Panc1 (cell line): ENCODE data around the gene P2RY8. TPM values are rescaled to one million over a fixed set of nuclear protein-coding genes. Genes with fewer than 3 reads are reported as not detected.

ENCODE experiments used
- ATAC-seq: fragments of 200-7000 bp; cut with Tn5 transposase; 2 replicates; pipeline ENCODE4 v1.9.1; 2020; ENCODE audit warnings: mild to moderate bottlenecking, moderate library complexity
- BruUV-seq: library from RNA; stranded (reverse); fragments of 400-500 nt; replicated peaks from 2 replicates; lab custom pipeline; 2021; lab: Mats Ljungman, UMichigan
- CTCF ChIA-PET: fragments of 300-600 bp; sonication (Branson Sonifier 250); formaldehyde crosslinking; loops from one replicate; lab custom pipeline; 2022; ENCODE audit warnings: antibody characterized with exemption; lab: Charles Lee
- POLR2A ChIA-PET: fragments of 300-600 bp; sonication (Branson Sonifier 250); formaldehyde crosslinking; loops from one replicate; lab custom pipeline; 2022; ENCODE audit warnings: antibody characterized with exemption; lab: Charles Lee
- DNase-seq: peaks from one replicate; pipeline ENCODE4 v3.0.0-alpha.2; 2010; ENCODE audit warnings: low read depth, low spot score
- H3K27ac ChIP-seq: 2 replicates; pipeline ENCODE4 v1.5.1; 2011; ENCODE audit warnings: mild to moderate bottlenecking, low read length, inconsistent platforms
- H3K27me3 ChIP-seq: fragments of 200-500 bp; sonication (Bioruptor generic); 2 replicates; pipeline ENCODE4 v1.6.0; 2014; ENCODE audit warnings: low read length, inconsistent platforms; ENCODE audit not compliant: control insufficient read depth, insufficient read depth
- H3K36me3 ChIP-seq: fragments of 200-500 bp; sonication (Bioruptor generic); 2 replicates; pipeline ENCODE4 v1.5.1; 2014; ENCODE audit warnings: inconsistent platforms, mild to moderate bottlenecking, low read length, moderate library complexity; ENCODE audit not compliant: control insufficient read depth, insufficient read depth
- H3K4me1 ChIP-seq: 2 replicates; pipeline ENCODE4 v1.5.1; 2011; ENCODE audit warnings: inconsistent platforms, mild to moderate bottlenecking, low read length, moderate library complexity; ENCODE audit not compliant: control insufficient read depth, insufficient read depth
- H3K4me3 ChIP-seq, 2 experiments: 2 replicates each; pipeline ENCODE4 v1.5.1; 2011 to 2012; ENCODE audit warnings: low read depth in 2 of 2, low read length in 2 of 2, mild to moderate bottlenecking in 2 of 2, inconsistent platforms in 1 of 2, moderate library complexity in 1 of 2
- H3K9me3 ChIP-seq: fragments of 200-500 bp; sonication (Bioruptor generic); 2 replicates; pipeline ENCODE4 v1.5.1; 2014; ENCODE audit warnings: low read depth, mild to moderate bottlenecking, inconsistent platforms, low read length, moderate library complexity; ENCODE audit not compliant: control insufficient read depth, insufficient read depth
- POLR2AphosphoS5 ChIP-seq: IDR thresholded peaks from 2 replicates; pipeline ENCODE4 v1.6.1; 2012; ENCODE audit warnings: mild to moderate bottlenecking, low read depth, low read length, moderate library complexity
- SIN3A ChIP-seq: IDR thresholded peaks from 2 replicates; pipeline ENCODE4 v1.6.1; 2012; ENCODE audit warnings: low read depth, mild to moderate bottlenecking, low read length, moderate library complexity, borderline replicate concordance; ENCODE audit not compliant: insufficient read depth
- TCF7L2 ChIP-seq: IDR thresholded peaks from 2 replicates; pipeline ENCODE4 v1.6.1; 2011; ENCODE audit warnings: mild to moderate bottlenecking, low read depth, low read length, inconsistent platforms
- in situ Hi-C: cut with HindIII; loops from 2 replicates; pipeline ENCODE4 v1.10.0; 2016; ENCODE audit warnings: low sequenced_read_pairs, low pct_unique_long_range_greater_than_20kb
- intact Hi-C: fragments of 100-400 bp; cut with micrococcal nuclease; formaldehyde crosslinking; loops from one replicate; pipeline ENCODE4 v1.10.0; 2022; ENCODE audit not compliant: unreplicated experiment
- total RNA-seq: library from RNA; stranded (reverse); gene quantifications from one replicate; pipeline ENCODE4 v1.2.1, GENCODE V29; 2021; ENCODE audit not compliant: unreplicated experiment
- TF ChIP-seq, protein P1 (sequence below): fragments of 450-650 bp; IDR thresholded peaks from 2 replicates; pipeline ENCODE4 v1.5.1; 2017; ENCODE audit warnings: mild to moderate bottlenecking
- TF ChIP-seq, protein P2 (sequence below), 2 experiments: IDR thresholded peaks; 2 replicates each; pipeline ENCODE4 v1.6.1; 2011 to 2012; ENCODE audit warnings: low read depth in 2 of 2, control low read depth in 1 of 2, low read length in 1 of 2, mild to moderate bottlenecking in 1 of 2, moderate library complexity in 1 of 2; ENCODE audit not compliant: insufficient read depth in 1 of 2

P2RY8 gene
- total RNA-seq, 1 experiment from 2014 or later, result 0.18 TPM

DNA sequence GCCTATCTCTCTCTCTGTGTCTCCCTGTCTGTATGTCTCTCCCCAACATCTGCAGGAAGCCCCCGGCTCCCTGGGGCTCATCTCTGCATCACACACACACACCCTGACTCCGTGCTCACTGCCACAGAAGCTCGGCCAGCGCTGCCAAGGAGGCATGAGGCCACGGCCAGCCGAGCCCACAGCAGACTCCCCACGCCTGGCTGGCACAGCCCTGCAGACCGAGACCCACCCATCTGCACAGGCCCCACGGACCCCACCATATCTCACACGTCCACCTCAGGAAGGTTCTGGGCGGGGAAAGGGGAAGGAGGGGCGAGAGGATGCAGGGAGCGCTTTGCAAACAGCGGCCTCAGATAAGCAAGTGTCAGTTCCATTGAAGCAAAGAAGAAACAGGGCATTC is 116.6 kb downstream of the P2RY8 start:
- Histone ChIP-seq H3K36me3 (no peaks in the 10 kb centered on the region), H3K27ac (no peak overlapping the region), H3K4me3 (no peak overlapping the region), H3K27me3 (no peaks in the 10 kb centered on the region), H3K4me1 (no peaks in the 10 kb centered on the region), H3K9me3 (no peaks in the 10 kb centered on the region)
- POLR2A ChIA-PET, result no interaction called here
- in situ Hi-C loops, result no loop called here
- TF ChIP-seq SIN3A, result no peak
- no peak for TF ChIP-seq TCF7L2
- TF ChIP-seq, protein P1, sequence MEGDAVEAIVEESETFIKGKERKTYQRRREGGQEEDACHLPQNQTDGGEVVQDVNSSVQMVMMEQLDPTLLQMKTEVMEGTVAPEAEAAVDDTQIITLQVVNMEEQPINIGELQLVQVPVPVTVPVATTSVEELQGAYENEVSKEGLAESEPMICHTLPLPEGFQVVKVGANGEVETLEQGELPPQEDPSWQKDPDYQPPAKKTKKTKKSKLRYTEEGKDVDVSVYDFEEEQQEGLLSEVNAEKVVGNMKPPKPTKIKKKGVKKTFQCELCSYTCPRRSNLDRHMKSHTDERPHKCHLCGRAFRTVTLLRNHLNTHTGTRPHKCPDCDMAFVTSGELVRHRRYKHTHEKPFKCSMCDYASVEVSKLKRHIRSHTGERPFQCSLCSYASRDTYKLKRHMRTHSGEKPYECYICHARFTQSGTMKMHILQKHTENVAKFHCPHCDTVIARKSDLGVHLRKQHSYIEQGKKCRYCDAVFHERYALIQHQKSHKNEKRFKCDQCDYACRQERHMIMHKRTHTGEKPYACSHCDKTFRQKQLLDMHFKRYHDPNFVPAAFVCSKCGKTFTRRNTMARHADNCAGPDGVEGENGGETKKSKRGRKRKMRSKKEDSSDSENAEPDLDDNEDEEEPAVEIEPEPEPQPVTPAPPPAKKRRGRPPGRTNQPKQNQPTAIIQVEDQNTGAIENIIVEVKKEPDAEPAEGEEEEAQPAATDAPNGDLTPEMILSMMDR, result no peak
- TF ChIP-seq, protein P2, sequence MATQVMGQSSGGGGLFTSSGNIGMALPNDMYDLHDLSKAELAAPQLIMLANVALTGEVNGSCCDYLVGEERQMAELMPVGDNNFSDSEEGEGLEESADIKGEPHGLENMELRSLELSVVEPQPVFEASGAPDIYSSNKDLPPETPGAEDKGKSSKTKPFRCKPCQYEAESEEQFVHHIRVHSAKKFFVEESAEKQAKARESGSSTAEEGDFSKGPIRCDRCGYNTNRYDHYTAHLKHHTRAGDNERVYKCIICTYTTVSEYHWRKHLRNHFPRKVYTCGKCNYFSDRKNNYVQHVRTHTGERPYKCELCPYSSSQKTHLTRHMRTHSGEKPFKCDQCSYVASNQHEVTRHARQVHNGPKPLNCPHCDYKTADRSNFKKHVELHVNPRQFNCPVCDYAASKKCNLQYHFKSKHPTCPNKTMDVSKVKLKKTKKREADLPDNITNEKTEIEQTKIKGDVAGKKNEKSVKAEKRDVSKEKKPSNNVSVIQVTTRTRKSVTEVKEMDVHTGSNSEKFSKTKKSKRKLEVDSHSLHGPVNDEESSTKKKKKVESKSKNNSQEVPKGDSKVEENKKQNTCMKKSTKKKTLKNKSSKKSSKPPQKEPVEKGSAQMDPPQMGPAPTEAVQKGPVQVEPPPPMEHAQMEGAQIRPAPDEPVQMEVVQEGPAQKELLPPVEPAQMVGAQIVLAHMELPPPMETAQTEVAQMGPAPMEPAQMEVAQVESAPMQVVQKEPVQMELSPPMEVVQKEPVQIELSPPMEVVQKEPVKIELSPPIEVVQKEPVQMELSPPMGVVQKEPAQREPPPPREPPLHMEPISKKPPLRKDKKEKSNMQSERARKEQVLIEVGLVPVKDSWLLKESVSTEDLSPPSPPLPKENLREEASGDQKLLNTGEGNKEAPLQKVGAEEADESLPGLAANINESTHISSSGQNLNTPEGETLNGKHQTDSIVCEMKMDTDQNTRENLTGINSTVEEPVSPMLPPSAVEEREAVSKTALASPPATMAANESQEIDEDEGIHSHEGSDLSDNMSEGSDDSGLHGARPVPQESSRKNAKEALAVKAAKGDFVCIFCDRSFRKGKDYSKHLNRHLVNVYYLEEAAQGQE (IDR thresholded peaks at IDR 0.05; ENCODE audit: insufficient read depth in 1 of 2, low read depth in 2 of 2, low read length in 1 of 2), result no peak
- TF ChIP-seq POLR2AphosphoS5, result no peak
- DNase-seq (no peak), ATAC-seq (no peak)
- CTCF ChIA-PET, result no interaction called here
- BruUV-seq, result no TSS peak
- intact Hi-C loops, result no loop called here

DNA sequence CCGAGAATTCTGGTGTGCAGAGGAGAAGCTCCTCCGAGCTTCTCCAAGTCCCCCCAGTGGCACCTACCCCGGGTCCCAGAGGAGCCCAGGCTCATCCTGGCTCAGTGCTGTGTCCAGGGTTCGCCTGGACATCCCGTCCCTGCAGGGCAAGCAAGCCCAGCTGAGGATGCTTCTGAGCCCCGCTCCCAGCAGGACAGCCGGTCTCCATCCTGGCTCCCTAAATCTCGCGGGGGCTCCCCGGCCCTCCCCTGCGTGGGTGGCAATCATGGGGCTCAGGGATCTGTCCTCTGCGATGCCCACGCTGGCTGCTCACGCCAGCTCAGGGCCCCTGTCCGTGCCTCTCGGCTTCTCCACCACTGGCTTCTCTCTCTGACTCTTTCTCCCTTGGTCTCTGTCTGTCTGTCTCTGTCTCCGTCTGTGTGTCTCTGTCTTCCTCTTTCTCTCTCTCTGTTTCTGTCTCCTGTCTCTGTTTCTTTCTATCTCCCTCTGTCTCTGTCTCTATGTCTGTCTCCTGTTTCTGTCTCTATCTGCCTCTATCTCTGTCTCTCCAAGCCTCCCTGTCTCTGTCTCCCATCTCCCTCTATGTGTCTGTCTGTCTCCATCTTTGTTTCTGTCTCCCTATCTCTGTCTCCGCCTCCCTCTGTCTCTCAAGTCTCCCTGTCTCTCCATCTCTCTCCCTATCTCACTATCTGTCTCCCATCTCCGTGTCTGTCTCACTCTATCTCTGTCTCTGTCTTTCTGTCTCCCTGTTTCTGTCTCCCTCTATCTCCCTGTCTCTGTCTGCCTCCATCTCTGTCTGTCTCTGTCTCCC is 117.2 kb downstream of the P2RY8 start:
- ChIA-PET CTCF (no interaction called here), POLR2A (no interaction called here)
- H3K36me3 ChIP-seq, result no peaks in the 10 kb centered on the region
- H3K27ac ChIP-seq, result no peak overlapping the region
- in situ Hi-C loops (no loop called here), intact Hi-C loops (no loop called here)
- ATAC-seq (peak; percentile 15; the same call in 1 of the 2 replicates), DNase-seq (no peak)
- no peaks in the 10 kb centered on the region for H3K27me3 ChIP-seq
- TF ChIP-seq TCF7L2 (no peak), SIN3A (no peak), POLR2AphosphoS5 (no peak)
- TF ChIP-seq, protein P2 (IDR thresholded peaks at IDR 0.05; ENCODE audit: insufficient read depth in 1 of 2, low read depth in 2 of 2, low read length in 1 of 2), result no peak
- TF ChIP-seq, protein P1, result no peak
- no TSS peak for BruUV-seq
- no peaks in the 10 kb centered on the region for H3K4me1 ChIP-seq
- H3K9me3 ChIP-seq, result no peaks in the 10 kb centered on the region
- no peak overlapping the region for H3K4me3 ChIP-seq
